Measurements from ENCODE around the gene SIM2. TPM values are rescaled to one million over a fixed set of nuclear protein-coding genes. Genes with fewer than 3 reads are reported as not detected.

SIM2 gene
- total and polyA plus RNA-seq, 2 experiments from 2014 or later: 0.16 to 0.49 TPM

- no peak for TF ChIP-seq NANOG (IDR thresholded peaks at IDR 0.05; ENCODE audit: borderline replicate concordance)
- no peak for TF ChIP-seq CREB1 (CRISPR knock-in tag; IDR thresholded peaks at IDR 0.05; ENCODE audit: low read depth)
- no peak for TF ChIP-seq EZH2phosphoT487 (IDR thresholded peaks at IDR 0.05; ENCODE audit: unreplicated experiment)
- no peak for TF ChIP-seq CTCF (conservative IDR thresholded peaks at IDR 0.05; ENCODE audit: low read depth in 2 of 2)
- TF ChIP-seq STAT1 (IDR thresholded peaks at IDR 0.05; ENCODE audit: unreplicated experiment): no peak
- TF ChIP-seq POLR2AphosphoS5 (IDR thresholded peaks at IDR 0.05; ENCODE audit: low read depth): no peak
- TF ChIP-seq, protein P1, sequence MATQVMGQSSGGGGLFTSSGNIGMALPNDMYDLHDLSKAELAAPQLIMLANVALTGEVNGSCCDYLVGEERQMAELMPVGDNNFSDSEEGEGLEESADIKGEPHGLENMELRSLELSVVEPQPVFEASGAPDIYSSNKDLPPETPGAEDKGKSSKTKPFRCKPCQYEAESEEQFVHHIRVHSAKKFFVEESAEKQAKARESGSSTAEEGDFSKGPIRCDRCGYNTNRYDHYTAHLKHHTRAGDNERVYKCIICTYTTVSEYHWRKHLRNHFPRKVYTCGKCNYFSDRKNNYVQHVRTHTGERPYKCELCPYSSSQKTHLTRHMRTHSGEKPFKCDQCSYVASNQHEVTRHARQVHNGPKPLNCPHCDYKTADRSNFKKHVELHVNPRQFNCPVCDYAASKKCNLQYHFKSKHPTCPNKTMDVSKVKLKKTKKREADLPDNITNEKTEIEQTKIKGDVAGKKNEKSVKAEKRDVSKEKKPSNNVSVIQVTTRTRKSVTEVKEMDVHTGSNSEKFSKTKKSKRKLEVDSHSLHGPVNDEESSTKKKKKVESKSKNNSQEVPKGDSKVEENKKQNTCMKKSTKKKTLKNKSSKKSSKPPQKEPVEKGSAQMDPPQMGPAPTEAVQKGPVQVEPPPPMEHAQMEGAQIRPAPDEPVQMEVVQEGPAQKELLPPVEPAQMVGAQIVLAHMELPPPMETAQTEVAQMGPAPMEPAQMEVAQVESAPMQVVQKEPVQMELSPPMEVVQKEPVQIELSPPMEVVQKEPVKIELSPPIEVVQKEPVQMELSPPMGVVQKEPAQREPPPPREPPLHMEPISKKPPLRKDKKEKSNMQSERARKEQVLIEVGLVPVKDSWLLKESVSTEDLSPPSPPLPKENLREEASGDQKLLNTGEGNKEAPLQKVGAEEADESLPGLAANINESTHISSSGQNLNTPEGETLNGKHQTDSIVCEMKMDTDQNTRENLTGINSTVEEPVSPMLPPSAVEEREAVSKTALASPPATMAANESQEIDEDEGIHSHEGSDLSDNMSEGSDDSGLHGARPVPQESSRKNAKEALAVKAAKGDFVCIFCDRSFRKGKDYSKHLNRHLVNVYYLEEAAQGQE (IDR thresholded peaks at IDR 0.05; ENCODE audit: unreplicated experiment): no peak
- no peak for TF ChIP-seq JUNB (IDR thresholded peaks at IDR 0.05; ENCODE audit: unreplicated experiment)
- TF ChIP-seq EZH2 (IDR thresholded peaks at IDR 0.05; ENCODE audit: low read depth, unreplicated experiment): no peak
- H3F3A ChIP-seq (replicated peaks; ENCODE audit: low read depth): no peaks in the 10 kb centered on the region
- peaks cover 15% of the 10 kb centered on the region for H3K4me1 ChIP-seq (ENCODE audit: insufficient read depth)
- no peak overlapping the region for H3K4me3 ChIP-seq
- no peak overlapping the region for H3K27ac ChIP-seq (ENCODE audit: low read depth)
- peaks cover 28% of the 10 kb centered on the region for H3K27me3 ChIP-seq (ENCODE audit: insufficient read depth)
- H3K36me3 Mint-ChIP-seq (ENCODE audit: low read depth): no peaks in the 10 kb centered on the region; the same call in 2 of the 3 replicates
- no peaks in the 10 kb centered on the region for H3K79me2 ChIP-seq (replicated peaks; ENCODE audit: insufficient read depth)
- H3K4me3 Mint-ChIP-seq: no peak overlapping the region
- H4K20me1 ChIP-seq (replicated peaks; ENCODE audit: insufficient read depth): no peaks in the 10 kb centered on the region
- H3K27me3 Mint-ChIP-seq (ENCODE audit: insufficient read depth, low read depth, poor library complexity): peaks cover 43% of the 10 kb centered on the region
- H3K9me2 ChIP-seq (ENCODE audit: insufficient read depth): no peaks in the 10 kb centered on the region
- DNase-seq (ENCODE audit: low spot score) (no peak), ATAC-seq (no peak)
- no peak overlapping the region for H2AFZ ChIP-seq
- peaks cover 24% of the 10 kb centered on the region for H3K4me1 Mint-ChIP-seq
- no peak overlapping the region for H3K4me2 ChIP-seq
- 0 out of 2 replicates have a peak overlapping the region, but pooled peaks have one; percentile 28 for H3K27ac Mint-ChIP-seq
- no peaks in the 10 kb centered on the region for H3K36me3 ChIP-seq (ENCODE audit: insufficient read depth)
- no peaks in the 10 kb centered on the region; the same call in 2 of the 3 replicates for H3K9me3 Mint-ChIP-seq
Observed at GRCh38 chr21:36744560-36745231, 45.8 kb downstream of the SIM2 start.

GRCh38 chr21:36745459-36745858 is 46.5 kb downstream of the SIM2 start:
- Histone ChIP-seq H3K79me2 (replicated peaks; ENCODE audit: insufficient read depth) (no peaks in the 10 kb centered on the region), H3K4me1 (ENCODE audit: insufficient read depth) (peaks cover 16% of the 10 kb centered on the region), H3K9me2 (ENCODE audit: insufficient read depth) (no peaks in the 10 kb centered on the region), H2AFZ (no peak overlapping the region), H3F3A (replicated peaks; ENCODE audit: low read depth) (no peaks in the 10 kb centered on the region), H4K20me1 (replicated peaks; ENCODE audit: insufficient read depth) (no peaks in the 10 kb centered on the region), H3K27ac (ENCODE audit: low read depth) (no peak overlapping the region), H3K4me2 (no peak overlapping the region), H3K36me3 (ENCODE audit: insufficient read depth) (no peaks in the 10 kb centered on the region), H3K27me3 (ENCODE audit: insufficient read depth) (peaks cover 28% of the 10 kb centered on the region), H3K4me3 (no peak overlapping the region)
- Mint-ChIP-seq H3K27me3 (ENCODE audit: insufficient read depth, low read depth, poor library complexity) (peaks cover 42% of the 10 kb centered on the region), H3K27ac (0 out of 2 replicates have a peak overlapping the region, but pooled peaks have one; percentile 28), H3K9me3 (no peaks in the 10 kb centered on the region; the same call in 2 of the 3 replicates), H3K4me1 (peaks cover 31% of the 10 kb centered on the region), H3K36me3 (ENCODE audit: low read depth) (no peaks in the 10 kb centered on the region; the same call in 2 of the 3 replicates), H3K4me3 (no peak overlapping the region)
- DNase-seq (ENCODE audit: low spot score) (no peak), ATAC-seq (no peak)
- TF ChIP-seq STAT1 (IDR thresholded peaks at IDR 0.05; ENCODE audit: unreplicated experiment): no peak
